AG10803 (cell line): Measurements from ENCODE around the gene DNAH10.

Source experiments
- DNase-seq: peaks from one replicate; pipeline ENCODE4 v3.0.0; 2010; ENCODE audit warnings: low read depth
- H3K4me3 ChIP-seq: 2 replicates; pipeline ENCODE4 v1.5.1; 2011; ENCODE audit warnings: mild to moderate bottlenecking, low read length, control low read depth
- CTCF ChIP-seq: conservative IDR thresholded peaks from 2 replicates; pipeline ENCODE4 v1.5.1; 2011; ENCODE audit warnings: mild to moderate bottlenecking, low read length, control low read depth, inconsistent platforms

The DNAH10 gene

GRCh38 chr12:123983822-123984485 is 221.9 kb downstream of the DNAH10 start:
- peak; percentile 76 for DNase-seq
- TF ChIP-seq CTCF, result peak; percentile 82
- no peak overlapping the region for H3K4me3 ChIP-seq

- no peak for TF ChIP-seq CTCF
- no peak for DNase-seq
- no peak overlapping the region for H3K4me3 ChIP-seq
Measured at GRCh38 chr12:123984903-123985302, 222.8 kb downstream of the DNAH10 start.
